GM12878 (cell line): ENCODE data around the gene SULT1A2.
"Not testable (repeated sequence)": the region's sequence is repeated elsewhere in the genome, so short reads cannot be mapped to it uniquely, and the experiment has no call there.

ENCODE experiments used
- CBX3 ChIP-seq: fragments of 200-600 bp; sonication (generic); IDR thresholded peaks from 2 replicates; pipeline ENCODE4 v1.6.1; 2016; ENCODE audit warnings: low read depth, borderline replicate concordance
- CTCF ChIP-seq, 3 experiments: IDR thresholded peaks in 2 of 3; conservative IDR thresholded peaks in 1 of 3; 2 replicates each; pipeline ENCODE4 v1.5.1; 2011; ENCODE audit warnings: low read depth in 3 of 3, low read length in 3 of 3, mild to moderate bottlenecking in 3 of 3, control low read depth in 2 of 3, moderate library complexity in 2 of 3, inconsistent platforms in 1 of 3, mixed read lengths in 1 of 3; ENCODE audit not compliant: control insufficient read depth in 2 of 3, insufficient read depth in 1 of 3; ENCODE audit errors: extremely low read depth in 1 of 3
- ELK1 ChIP-seq: IDR thresholded peaks from 2 replicates; pipeline ENCODE4 v1.6.1; 2012; ENCODE audit warnings: low read depth, low read length, improper control_type of control experiment
- EP300 ChIP-seq, 2 experiments: fragments of 150-350 bp in 1 of 2; IDR thresholded peaks; 2 replicates each; pipeline ENCODE4 v1.6.1; 2011 to 2012; ENCODE audit warnings: low read depth in 2 of 2, low read length in 2 of 2, borderline replicate concordance in 1 of 2, improper control_type of control experiment in 1 of 2, inconsistent platforms in 1 of 2; ENCODE audit not compliant: control insufficient read depth in 1 of 2
- EZH2 ChIP-seq: IDR thresholded peaks from 2 replicates; pipeline ENCODE4 v1.6.1; 2012; ENCODE audit warnings: low read depth, mild to moderate bottlenecking, control low read depth, inconsistent platforms, low read length, borderline replicate concordance; ENCODE audit not compliant: control insufficient read depth
- KDM1A ChIP-seq: fragments of 200-600 bp; sonication (generic); IDR thresholded peaks from 2 replicates; pipeline ENCODE4 v1.6.1; 2016; ENCODE audit warnings: borderline replicate concordance
- POLR2A ChIP-seq: IDR thresholded peaks from 2 replicates; pipeline ENCODE4 v1.6.1; 2011; ENCODE audit warnings: low read depth, mild to moderate bottlenecking, low read length
- RAD21 ChIP-seq: IDR thresholded peaks from 2 replicates; pipeline ENCODE4 v1.6.1; 2011; ENCODE audit warnings: mild to moderate bottlenecking, low read depth, low read length, moderate library complexity; ENCODE audit not compliant: insufficient read depth
- SMAD5 ChIP-seq: IDR thresholded peaks from 2 replicates; pipeline ENCODE4 v1.6.1; 2016; ENCODE audit warnings: antibody characterized with exemption, low read depth
- SMC3 ChIP-seq: IDR thresholded peaks from 2 replicates; pipeline ENCODE4 v1.6.1; 2011; ENCODE audit warnings: low read length, improper control_type of control experiment, borderline replicate concordance
- TAF1 ChIP-seq: IDR thresholded peaks from 2 replicates; pipeline ENCODE4 v1.6.1; 2011; ENCODE audit warnings: mild to moderate bottlenecking, low read depth, low read length, borderline replicate concordance
- ZBED1 ChIP-seq: IDR thresholded peaks from 2 replicates; pipeline ENCODE4 v1.6.1; 2016; ENCODE audit warnings: borderline replicate concordance

- not testable (repeated sequence) for TF ChIP-seq ZBED1; EP300 (IDR thresholded peaks at IDR 0.05; ENCODE audit: borderline replicate concordance in 1 of 2, control insufficient read depth in 1 of 2, low read depth in 2 of 2, low read length in 2 of 2); ELK1; POLR2A; EZH2; CBX3; TAF1; SMC3; RAD21; CTCF (IDR thresholded peaks at IDR 0.05 in 2 of 3, conservative IDR thresholded peaks at IDR 0.05 in 1 of 3; ENCODE audit: control insufficient read depth in 2 of 3, extremely low read depth in 1 of 3, insufficient read depth in 1 of 3, low read depth in 3 of 3, low read length in 3 of 3); KDM1A; SMAD5
These were observed 25.8 kb upstream of the SULT1A2 start for GRCh38 chr16:28622532-28623171.
